Lower lobe of right lung (tissue), 2 donors: Measurements from ENCODE around the gene CEBPE. TPM values are rescaled to one million over a fixed set of nuclear protein-coding genes. Genes with fewer than 3 reads are reported as not detected.

ENCODE experiments used
- ATAC-seq, 2 donors: fragments of 200-7000 bp; cut with Tn5 transposase; one replicate each; pipeline ENCODE4 v1.9.1; 2020 to 2022; ENCODE audit warnings: mild to moderate bottlenecking in 2 of 2, moderate library complexity in 2 of 2
- DNase-seq: peaks from one replicate; pipeline ENCODE4 v3.0.0-alpha.2; 2020
- H3K27ac ChIP-seq: fragments of 200-600 bp; one replicate; pipeline ENCODE4 v1.8.0; 2022
- H3K27me3 ChIP-seq: fragments of 200-600 bp; one replicate; pipeline ENCODE4 v1.8.0; 2022; ENCODE audit warnings: low read depth
- H3K36me3 ChIP-seq: fragments of 200-600 bp; one replicate; pipeline ENCODE4 v1.8.0; 2022; ENCODE audit warnings: mild to moderate bottlenecking
- H3K4me1 ChIP-seq: fragments of 200-600 bp; one replicate; pipeline ENCODE4 v1.8.0; 2022
- H3K4me3 ChIP-seq: fragments of 200-600 bp; one replicate; pipeline ENCODE4 v1.8.0; 2022; ENCODE audit warnings: mild to moderate bottlenecking
- H3K9me3 ChIP-seq: fragments of 200-600 bp; one replicate; pipeline ENCODE4 v1.8.0; 2022
- intact Hi-C: fragments of 100-400 bp; cut with DNase I; formaldehyde crosslinking; loops from one replicate; pipeline ENCODE4 v1.11.0; 2022
- total RNA-seq: library from RNA; stranded (reverse); fragmentation: NEBNext Ultra II Directional; extraction: Animal tissue kit (Norgen Biotek cat#: 25700); gene quantifications from one replicate; pipeline ENCODE4 v1.2.1, GENCODE V29; 2021
- TF ChIP-seq, protein P1 (sequence below): fragments of 200-600 bp; IDR thresholded peaks from one replicate; pipeline ENCODE4 v1.8.0; 2022; ENCODE audit warnings: antibody characterized with exemption, mild to moderate bottlenecking
- donor health status: DM: no; HTN: yes; CAD: no; lungs with severe emphysema.

Gene CEBPE
- total RNA-seq, 1 donor from 2014 or later: 0.32 TPM

DNA sequence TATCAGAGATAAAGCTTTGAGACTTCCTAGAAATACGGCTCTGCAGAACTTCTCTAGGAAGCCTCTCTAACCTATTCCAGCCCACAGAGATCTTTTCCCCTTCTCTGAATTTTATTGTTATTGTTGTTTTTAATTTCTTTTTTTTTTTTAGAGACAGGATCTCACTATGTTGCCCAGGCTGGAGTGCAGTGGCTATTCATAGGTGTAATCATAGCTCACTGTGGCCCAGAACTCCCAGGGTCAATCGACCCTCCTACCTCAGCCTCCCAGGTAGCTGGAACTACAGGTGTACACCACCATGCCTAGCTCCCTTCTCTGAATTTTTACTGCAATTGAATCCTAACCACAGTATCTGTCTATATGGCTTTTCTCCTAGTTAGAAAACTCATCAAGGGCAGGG lies 44.8 kb upstream of the CEBPE start:
- Histone ChIP-seq H3K36me3 (no peaks in the 10 kb centered on the region), H3K27me3 (no peaks in the 10 kb centered on the region), H3K27ac (peak overlapping the region; percentile 31), H3K4me3 (no peak overlapping the region), H3K9me3 (no peaks in the 10 kb centered on the region), H3K4me1 (peaks cover 50% of the 10 kb centered on the region)
- intact Hi-C loops: no loop called here
- DNase-seq: no peak
- ATAC-seq: no peak
- TF ChIP-seq, protein P1, sequence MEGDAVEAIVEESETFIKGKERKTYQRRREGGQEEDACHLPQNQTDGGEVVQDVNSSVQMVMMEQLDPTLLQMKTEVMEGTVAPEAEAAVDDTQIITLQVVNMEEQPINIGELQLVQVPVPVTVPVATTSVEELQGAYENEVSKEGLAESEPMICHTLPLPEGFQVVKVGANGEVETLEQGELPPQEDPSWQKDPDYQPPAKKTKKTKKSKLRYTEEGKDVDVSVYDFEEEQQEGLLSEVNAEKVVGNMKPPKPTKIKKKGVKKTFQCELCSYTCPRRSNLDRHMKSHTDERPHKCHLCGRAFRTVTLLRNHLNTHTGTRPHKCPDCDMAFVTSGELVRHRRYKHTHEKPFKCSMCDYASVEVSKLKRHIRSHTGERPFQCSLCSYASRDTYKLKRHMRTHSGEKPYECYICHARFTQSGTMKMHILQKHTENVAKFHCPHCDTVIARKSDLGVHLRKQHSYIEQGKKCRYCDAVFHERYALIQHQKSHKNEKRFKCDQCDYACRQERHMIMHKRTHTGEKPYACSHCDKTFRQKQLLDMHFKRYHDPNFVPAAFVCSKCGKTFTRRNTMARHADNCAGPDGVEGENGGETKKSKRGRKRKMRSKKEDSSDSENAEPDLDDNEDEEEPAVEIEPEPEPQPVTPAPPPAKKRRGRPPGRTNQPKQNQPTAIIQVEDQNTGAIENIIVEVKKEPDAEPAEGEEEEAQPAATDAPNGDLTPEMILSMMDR: no peak

DNA sequence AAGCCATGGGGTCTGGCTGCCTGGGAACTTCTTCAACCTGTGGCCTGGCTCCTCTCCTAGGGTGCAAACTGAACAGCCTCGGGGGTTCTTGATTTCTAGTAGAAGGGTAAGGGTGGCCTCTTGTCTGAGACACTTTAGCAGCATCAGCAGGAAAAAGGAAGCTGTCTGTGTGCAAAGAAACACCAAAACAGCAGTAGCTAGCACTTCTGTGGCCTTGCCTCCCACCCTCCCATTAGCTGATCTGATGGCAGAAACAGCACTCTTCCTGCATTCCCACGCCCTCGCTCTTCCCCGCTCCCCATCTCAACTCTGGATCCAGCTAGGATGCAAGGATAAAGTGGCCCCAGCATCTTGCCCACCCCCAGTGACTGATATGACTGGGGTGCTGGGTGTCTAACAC lies 43.7 kb upstream of the CEBPE start:
- Histone ChIP-seq H3K36me3 (no peaks in the 10 kb centered on the region), H3K27me3 (no peaks in the 10 kb centered on the region), H3K9me3 (no peaks in the 10 kb centered on the region), H3K4me1 (peaks cover 39% of the 10 kb centered on the region), H3K27ac (no peak overlapping the region), H3K4me3 (no peak overlapping the region)
- TF ChIP-seq, protein P1: no peak
- no peak for DNase-seq
- ATAC-seq: no peak
- intact Hi-C loops: no loop called here

DNA sequence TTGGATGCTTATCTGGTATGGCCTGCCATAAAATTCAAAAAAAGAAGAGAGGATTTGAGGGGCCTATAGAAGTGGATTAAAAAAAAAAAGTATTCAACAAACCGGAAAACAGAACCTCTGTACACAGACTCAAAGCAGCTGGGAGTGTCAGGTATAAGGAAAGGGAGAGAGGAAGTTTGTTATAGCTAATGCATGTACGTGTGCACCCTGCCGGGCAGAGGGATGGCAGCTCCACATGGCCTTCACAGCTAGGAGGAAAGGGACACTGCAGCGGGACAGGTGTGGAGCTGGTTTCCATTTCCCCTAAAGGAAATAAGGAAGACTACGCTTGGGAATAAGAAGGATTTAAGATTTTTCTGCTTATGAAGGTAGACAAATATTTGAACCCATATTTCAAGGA lies 43.0 kb upstream of the CEBPE start:
- DNase-seq (no peak), ATAC-seq (no peak)
- peaks cover 31% of the 10 kb centered on the region for H3K4me1 ChIP-seq
- no peaks in the 10 kb centered on the region for H3K36me3 ChIP-seq
- no peak overlapping the region for H3K27ac ChIP-seq
- no peak overlapping the region for H3K4me3 ChIP-seq
- no peaks in the 10 kb centered on the region for H3K27me3 ChIP-seq
- intact Hi-C loops: no loop called here
- TF ChIP-seq, protein P1: no peak
- H3K9me3 ChIP-seq: no peaks in the 10 kb centered on the region

DNA sequence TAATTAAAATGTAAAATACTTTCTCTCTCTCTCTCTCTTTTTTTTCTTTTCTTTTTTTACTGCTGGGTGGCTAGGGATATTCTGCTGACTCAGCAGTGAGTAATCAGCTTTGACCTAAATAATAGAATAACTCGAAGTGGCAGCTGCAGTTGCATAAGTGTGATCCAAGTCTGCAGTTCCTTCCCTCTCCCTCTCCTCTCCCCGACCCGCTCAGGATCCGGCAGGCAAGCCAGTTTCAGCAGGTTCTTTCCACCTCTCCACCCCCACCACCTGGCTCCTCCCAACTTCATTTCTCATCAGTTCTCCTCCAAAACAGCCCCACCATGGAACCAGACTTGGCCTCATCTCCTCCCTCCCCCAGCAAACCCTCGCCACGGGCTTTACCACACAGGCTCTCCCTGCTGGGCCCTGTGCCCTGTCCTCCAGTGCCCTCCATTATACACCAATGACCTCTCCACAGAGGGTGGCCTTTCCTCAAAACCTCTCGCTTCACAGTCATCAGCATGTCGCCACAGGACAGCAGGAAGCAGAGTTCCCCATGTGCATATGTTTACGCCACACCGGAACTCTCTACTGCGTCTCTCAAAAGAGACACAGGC lies 42.0 kb upstream of the CEBPE start:
- H3K27me3 ChIP-seq: no peaks in the 10 kb centered on the region
- TF ChIP-seq, protein P1: no peak
- no peaks in the 10 kb centered on the region for H3K9me3 ChIP-seq
- intact Hi-C loops: no loop called here
- DNase-seq (peak; percentile 72), ATAC-seq (peak; percentile 76 to 88)
- peak overlapping the region; percentile 49 for H3K27ac ChIP-seq
- H3K36me3 ChIP-seq: no peaks in the 10 kb centered on the region
- no peak overlapping the region for H3K4me3 ChIP-seq
- H3K4me1 ChIP-seq: peaks cover 30% of the 10 kb centered on the region

DNA sequence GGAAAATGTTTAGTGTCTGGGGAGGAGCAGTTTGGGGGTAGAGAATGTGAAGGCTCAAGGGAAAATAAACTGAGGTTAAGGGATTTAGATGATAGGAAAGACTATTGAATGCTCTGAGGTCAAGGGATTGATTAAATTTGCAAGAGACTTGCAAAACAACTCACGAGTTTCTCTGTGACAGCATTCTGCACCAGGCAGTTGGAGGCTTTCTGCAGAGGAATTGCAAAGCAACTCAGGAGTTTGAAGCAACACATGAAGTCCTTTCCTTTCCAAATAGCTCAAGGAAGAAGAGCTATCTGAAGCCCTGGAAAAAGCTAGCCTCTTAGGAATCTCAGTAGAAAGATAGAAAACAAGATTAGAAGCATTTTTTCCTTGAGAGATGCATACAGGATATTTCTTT lies 40.5 kb upstream of the CEBPE start:
- no peak for DNase-seq
- Histone ChIP-seq H3K4me3 (no peak overlapping the region), H3K27ac (no peak overlapping the region), H3K9me3 (no peaks in the 10 kb centered on the region), H3K4me1 (peaks cover 45% of the 10 kb centered on the region), H3K27me3 (no peaks in the 10 kb centered on the region), H3K36me3 (no peaks in the 10 kb centered on the region)
- no peak for ATAC-seq
- intact Hi-C loops: no loop called here
- TF ChIP-seq, protein P1: no peak
